SHP77 (cell line): ENCODE measurements around the gene CD40.
"Not testable (repeated sequence)": the region's sequence is repeated elsewhere in the genome, so short reads cannot be mapped to it uniquely, and the experiment has no call there.

Experiments
- DNase-seq, 2 experiments: peaks; one replicate each; lab custom pipeline; 2025; lab: John Stamatoyannopoulos, UW

Gene CD40

DNA sequence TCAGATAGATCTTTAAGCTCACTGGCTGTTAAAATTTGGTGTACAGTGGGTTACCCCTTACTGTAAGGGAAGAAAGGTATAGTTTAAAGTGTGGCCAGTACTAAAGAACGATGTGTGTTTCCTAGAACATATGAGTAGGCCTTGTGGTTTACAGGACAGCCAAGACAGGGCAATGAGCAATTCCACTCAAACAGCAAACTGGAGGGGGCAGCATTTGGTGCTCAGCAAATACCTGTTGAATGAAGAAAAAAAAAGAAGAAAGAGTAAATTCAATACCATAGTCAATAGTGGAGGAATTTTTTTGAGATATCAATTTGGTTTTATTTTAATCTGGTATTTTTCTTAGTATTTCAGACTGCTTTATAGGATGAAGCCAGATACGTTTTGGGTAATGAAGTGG lies 24.6 kb upstream of the CD40 start:
- DNase-seq: no peak

- DNase-seq: no peak
Measured at GRCh38 chr20:46099491-46100287, 18.4 kb upstream of the CD40 start.

DNA sequence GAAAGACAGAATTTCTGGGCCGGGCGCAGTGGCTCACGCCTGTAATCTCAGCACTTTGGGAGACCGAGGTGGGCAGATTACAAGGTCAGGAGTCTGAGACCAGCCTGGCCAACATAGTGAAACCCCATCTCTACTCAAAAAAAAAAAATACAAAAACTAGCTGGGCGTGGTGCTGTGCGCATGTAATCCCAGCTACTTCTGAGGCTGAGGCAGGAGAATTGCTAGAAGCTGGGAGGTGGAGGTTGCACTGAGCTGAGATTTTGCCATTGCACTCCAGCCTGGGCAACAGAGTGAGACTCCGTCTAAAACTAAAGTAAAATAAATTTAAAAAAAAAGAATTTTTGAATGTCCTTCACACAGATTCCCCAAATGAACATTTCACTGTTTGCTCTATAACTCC lies 17.7 kb upstream of the CD40 start:
- not testable (repeated sequence) for DNase-seq

- no peak for DNase-seq
Measured at GRCh38 chr20:46100988-46101387, 17.1 kb upstream of the CD40 start.

DNA sequence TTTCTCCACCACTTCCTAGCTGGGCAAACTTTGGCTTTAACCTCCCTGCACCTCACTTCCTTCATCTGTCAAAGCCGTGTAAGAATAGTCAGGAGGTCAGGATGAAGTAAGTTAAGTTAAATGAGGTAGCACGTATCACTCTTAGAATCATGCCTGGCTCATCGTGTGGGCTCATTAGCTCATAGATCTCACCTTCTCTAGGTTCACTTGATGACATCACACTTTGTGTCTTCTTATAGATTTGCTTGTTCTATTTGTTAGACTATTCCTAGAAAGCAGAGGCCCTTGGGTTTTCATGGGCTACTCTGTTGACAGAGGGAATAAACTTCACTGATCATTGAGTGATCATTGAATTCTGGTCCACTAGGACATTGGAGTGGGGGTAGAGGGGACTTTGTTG lies 16.2 kb upstream of the CD40 start:
- no peak for DNase-seq

- no peak for DNase-seq
Measured at GRCh38 chr20:46102940-46103339, 15.2 kb upstream of the CD40 start.

DNA sequence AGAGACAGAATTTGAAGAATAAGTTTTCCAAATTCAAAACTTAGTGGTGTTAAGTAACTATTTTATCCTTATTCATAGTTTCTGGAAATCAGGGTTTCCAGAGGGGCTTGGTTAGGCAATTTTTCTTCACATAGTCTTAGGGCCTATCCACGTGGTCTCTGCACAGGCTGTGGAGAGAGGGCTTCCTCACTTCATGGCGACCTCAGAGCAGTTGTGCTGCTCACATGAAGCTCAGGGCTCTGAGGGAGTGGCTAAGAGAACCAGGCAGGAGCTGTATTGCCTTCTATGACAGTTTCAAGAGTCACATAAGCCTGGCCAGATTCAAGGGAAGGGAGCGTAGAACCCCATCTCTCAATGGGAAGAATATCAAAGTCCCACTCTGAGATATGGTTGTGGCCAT lies 13.9 kb upstream of the CD40 start:
- DNase-seq: no peak

DNA sequence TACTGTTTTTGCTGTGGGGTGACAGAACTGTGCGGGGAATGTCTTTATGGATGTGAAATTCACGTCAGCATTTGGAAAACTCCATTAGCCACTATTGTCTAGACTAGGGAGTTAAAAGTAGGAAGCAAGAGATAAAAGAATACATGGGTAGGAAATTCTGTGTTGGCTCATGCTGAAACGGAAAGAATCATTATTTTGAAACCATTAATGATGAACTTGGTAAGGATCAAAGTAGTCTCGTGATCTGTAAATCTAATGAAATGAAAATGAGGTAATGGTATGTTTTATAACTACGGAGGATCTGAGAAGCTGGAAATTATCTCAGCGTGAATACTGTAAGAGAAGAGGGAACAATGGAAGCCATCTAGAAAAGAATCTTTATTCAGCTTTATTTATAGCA lies 11.1 kb upstream of the CD40 start:
- no peak for DNase-seq

GRCh38 chr20:46108435-46108841 lies 9.7 kb upstream of the CD40 start:
- no peak for DNase-seq

DNA sequence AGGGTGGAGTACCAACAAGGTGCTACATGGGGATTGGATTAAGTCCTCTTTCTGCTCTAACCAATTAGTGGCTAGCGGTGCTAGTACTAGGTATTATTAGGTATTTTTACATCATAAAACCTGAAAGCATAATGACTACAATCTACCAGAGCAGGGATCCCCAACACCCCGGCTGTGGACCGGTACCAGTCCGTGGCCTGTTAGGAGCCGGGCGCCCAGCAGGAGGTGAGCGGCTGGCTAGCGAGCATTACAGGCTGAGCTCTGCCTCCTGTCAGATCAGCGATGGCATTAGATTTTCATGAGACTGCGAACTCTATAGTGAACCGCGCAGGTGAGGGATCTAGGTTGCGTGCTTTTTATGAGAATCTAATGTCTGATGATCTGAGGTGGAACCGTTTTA lies 9.1 kb upstream of the CD40 start:
- no peak for DNase-seq

- no peak for DNase-seq
Measured at GRCh38 chr20:46111028-46111835, 6.9 kb upstream of the CD40 start.

DNA sequence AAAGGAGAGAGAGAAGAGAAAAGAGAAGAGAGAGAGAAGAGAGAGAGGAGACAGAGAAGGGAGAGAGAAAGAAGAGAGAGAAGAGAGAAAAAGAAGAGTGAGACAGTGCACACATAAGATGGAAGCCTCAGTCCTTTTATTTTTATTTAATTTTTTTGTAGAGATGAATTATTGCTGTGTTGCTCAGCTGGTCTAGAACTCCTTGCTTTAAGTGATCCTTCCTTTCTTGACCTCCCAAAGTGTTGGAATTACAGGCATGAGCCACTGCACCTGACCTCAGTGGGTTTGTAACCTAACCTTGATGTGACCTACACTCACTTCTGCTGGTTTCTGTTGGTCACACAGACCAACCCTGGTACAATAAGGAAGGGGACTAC lies 6.3 kb upstream of the CD40 start:
- DNase-seq: no peak

GRCh38 chr20:46112430-46113112 lies 5.5 kb upstream of the CD40 start:
- DNase-seq: no peak

- no peak for DNase-seq
Measured at GRCh38 chr20:46113113-46113470, 5.0 kb upstream of the CD40 start.

GRCh38 chr20:46114449-46114848 lies 3.7 kb upstream of the CD40 start:
- DNase-seq: no peak

DNA sequence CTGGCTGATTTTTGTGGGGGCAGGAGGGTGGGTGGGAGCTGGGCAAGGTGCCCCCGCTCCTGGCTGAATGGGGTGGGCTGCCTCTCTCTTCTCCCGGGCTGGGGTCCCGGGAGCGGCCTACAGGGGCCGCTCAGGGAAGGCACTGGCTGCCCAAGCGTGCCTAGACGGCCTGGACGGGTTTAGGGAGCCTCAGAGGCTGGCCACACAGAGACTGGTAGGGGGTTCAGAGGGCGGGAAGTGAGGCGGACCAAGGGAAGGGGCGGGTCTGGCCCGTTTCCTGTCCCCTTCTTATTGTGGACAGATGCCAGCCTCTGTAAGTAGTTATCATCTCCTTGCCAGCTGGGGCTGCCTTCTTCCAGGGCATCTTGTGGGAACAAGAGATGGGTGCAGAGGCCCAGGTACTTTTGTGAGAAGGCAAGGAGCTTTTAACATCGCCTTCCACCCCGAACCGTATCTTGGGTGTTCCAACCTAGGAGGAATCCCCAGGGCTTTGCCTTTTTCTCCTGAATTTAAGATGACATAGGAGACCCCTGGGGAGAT lies 437 bp downstream of the CD40 start:
- no peak for DNase-seq

DNA sequence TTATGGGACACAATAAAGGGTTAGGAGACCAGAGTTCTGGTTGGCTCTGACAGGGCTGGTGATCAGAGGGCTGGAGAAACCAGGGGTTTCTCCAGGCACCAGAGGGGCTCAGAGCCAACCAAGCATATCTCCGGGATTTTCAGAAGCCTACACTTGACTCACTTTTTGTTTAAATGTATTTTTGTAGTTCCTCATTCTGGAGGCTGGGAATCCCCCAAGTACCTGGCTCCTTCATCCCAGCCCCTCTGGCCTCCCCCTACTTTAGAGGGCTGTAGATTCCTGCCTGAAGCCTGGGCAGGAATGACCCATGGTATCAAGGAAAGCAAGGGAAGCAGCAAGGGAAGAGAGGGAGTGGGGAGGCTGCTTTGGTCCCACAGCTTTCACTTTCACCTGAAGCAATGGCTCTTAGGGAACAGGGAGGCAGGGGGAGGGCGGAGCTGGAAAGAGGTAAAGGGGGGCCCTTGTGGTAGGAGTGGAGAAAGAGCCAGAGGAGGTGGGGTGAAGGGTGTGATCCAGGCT lies 973 bp downstream of the CD40 start:
- no peak for DNase-seq

GRCh38 chr20:46119547-46119946 lies 1.4 kb downstream of the CD40 start:
- no peak for DNase-seq

- DNase-seq: no peak
Measured at GRCh38 chr20:46120136-46120535, 2.0 kb downstream of the CD40 start.

DNA sequence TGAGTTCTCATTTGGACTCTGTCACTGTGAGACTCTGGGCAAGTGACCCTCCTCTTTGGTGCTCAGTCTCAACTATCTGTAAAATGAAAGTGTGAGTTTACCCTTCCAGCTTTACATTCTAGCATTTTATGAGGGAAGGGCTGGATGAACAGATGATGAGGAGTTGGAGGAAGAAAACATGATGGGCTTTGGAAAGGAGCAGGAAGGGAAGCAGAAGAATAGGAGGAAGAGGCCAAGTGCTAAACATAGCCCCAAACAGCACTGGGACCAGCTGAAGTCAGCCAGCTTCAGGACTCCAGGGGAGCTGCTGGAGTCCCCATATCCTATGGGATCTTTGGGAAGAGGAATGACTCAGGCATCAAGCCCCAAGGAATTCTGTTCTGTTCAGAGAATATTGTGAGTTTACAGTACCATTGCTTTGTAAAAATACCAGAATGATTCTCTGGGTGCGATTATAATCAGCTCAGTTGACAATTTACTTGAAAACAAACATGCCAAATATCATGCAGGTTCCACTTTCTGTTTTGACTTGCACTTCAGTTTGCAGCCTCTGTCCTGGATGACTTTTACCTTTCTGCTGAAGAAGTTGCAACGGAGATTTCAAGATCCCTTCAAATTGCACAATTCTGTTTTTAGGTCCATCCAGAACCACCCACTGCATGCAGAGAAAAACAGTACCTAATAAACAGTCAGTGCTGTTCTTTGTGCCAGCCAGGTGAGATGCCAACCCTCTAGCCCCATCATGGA lies 3.2 kb downstream of the CD40 start:
- DNase-seq: no peak

DNA sequence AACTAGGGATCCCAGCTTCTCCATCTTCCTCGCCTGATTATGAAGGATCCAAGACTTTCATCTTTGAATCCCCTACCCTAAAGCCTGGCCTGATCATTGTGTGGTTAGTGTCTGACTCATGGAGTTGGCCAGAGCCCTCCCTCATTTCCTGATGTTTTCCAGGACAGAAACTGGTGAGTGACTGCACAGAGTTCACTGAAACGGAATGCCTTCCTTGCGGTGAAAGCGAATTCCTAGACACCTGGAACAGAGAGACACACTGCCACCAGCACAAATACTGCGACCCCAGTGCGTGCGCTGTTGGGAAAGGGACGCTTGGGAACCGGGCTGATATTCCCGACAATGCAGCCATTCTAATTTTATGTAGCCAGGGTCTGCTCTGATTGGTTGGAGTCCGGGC lies 4.0 kb downstream of the CD40 start:
- no peak for DNase-seq
